Cerebellar nuclear complex (tissue), 1 donor: ENCODE results near the gene METTL14.

Experiments
- DNase-seq, 2 experiments: peaks; one replicate each; lab custom pipeline; 2025; lab: John Stamatoyannopoulos, UW

Gene METTL14

GRCh38 chr4:118734491-118735205 lies 49.5 kb downstream of the METTL14 start:
- no peak for DNase-seq

DNA sequence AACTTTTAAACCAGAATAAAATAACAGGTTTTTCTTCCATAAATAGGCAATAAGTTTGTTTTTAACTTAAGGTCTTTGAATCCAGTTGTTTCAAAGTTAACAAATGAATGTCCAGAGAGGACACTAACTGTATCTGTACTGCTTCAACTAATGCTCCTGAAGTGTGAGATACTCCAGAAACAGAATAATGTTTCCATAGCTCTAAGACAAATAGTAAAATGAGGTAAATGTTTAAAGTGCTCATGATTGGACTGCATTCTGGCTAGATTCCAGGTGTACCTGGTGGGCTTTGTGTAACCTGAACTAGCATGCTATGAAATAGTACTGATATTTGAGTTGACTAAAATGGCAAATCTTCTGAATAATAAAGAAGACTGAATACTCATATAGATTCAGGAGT lies 51.7 kb downstream of the METTL14 start:
- no peak for DNase-seq

DNA sequence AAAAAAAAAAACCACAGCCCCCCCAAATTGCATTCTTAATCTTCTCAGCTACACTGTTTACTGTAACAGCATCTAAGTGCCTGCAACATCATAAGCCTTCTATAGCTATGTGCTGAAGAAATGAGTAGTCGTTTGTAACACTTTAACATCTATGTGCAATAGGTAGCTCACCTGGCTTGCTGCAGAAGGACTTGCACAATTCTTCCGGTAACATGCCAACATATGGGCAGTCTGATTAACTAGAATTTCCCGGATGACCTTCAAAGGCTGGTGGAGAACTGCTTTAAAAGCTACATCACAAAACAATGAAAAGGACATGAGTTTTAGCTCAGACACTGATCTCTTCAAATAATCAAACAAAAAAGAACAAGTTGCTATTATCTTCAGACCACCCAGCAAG lies 52.9 kb downstream of the METTL14 start:
- DNase-seq, result no peak

DNA sequence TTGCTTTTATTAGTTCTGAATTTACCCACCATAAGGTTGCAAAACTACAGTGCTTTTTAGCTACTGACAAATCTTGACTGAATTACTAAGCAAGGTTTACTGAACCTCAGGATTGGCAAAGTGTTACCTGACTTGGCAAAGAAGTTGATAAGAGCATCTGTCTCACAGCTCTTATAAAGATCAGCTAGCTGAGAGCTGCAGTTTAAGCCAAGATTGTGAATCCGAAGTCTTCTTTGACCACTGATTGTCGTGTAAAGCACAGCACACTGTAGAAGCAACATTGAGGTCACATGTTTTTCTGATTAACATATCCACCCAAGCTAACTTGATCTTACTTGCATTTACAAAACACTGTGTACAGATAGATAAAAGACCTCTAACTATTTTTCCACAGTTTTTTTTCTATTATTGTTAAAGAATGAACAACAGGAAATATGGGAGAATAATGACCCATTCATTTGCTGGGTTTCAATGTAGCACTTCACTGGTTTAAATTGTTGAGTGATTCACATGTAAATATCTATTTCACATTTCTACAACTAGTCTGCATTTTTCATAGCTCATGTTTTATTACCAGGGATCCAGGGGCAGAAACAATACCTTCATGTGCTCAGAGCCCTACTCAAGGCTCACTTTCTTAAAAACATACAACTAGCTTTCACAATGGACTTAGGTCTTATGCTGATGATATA lies 54.0 kb downstream of the METTL14 start:
- no peak for DNase-seq

- no peak for DNase-seq
These were observed 55.7 kb downstream of the METTL14 start for GRCh38 chr4:118740869-118741268.

DNA sequence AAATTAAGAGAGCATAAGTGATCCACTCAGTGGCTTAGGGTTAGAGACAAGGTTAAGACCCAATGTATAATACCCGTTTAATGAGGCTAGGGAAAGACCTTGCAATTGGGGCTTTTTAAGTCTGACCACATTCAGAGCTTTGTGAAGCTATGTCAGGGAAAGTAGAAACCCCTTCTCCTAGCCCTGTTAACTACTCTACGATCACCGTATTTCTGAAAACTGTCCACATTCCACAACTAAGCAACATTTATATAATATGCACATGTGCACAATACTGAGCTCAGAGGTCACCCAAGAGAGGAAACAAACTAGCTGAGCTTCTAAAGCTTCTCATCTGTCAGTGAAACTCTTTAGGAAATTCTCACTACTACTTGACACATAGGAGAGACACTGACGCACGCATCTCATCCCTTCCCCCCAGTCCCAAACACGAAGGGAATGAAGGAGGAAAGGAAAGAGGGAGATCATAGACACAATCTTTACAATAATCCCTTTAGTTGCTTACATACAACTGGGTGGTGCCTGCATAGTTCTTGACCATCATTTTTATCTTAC lies 56.2 kb downstream of the METTL14 start:
- DNase-seq, result no peak

DNA sequence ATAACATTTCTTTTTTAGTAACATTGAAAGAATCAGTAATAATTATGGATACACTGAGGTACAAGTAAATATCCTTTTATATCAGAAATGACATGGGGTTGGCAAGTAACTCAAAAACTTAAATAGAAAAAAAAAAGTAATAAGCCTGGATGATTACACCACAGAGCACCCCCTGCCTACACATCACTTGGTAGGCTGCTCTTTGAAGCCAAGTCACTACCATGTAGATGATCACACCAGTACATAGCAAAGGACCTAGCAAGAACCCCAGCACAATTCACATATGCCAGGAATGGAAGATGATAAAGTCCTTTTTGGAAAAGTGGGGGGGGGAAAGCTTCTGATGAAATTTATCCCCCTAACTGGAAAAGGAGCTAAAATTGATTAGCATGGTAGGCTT lies 56.9 kb downstream of the METTL14 start:
- no peak for DNase-seq

DNA sequence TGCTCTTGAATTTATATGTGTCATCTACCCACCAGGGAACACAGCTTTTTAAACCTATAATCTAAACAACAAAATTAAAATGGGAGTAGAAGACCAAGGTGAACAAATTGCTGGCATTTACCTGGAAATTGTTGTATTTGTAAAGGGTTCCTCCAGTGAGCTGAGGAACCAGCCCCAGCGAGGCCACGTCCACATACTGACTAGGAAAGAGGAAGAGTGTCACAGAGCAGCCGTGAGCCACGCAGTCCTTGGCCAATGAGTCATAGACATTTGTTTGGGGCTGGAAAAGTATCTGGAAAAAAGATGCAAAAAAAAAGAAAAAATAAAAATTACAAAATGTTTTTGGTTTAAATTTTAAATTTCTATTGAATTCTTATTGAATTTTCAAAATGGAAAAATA lies 58.7 kb downstream of the METTL14 start:
- DNase-seq, result no peak

- DNase-seq, result no peak
These were observed 60.2 kb downstream of the METTL14 start for GRCh38 chr4:118745357-118745756.

DNA sequence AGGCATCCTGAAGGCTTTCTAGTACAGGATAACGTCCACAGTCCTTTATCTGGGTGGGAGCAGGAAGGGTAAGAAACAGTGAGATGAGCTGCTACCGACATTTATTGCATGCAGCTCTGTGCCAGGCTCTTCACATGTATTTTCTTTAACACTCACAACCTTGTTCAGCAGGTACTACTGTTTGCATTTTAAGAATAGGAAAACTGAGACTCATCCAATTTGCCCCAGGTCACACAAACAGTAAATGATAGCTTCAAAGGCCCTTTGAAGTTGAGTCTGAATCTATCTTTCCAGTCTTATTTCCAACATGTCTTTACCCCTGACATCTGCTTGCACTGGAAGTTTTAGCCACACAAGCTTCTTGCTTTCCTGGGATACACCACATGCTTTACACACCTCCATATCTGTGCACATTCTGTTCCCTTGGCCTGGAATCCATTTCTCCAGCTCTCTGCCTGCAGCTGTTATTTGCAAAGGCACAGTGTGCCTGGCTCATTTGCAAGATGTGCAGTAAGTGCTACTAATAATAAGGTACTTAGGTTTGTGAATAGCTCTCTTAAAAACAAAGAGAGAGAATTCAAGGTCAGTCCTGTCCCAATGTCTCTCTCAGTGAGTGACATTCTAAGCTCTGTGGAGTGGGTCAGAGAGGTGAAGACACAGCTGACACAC lies 61.2 kb downstream of the METTL14 start:
- DNase-seq, result no peak

DNA sequence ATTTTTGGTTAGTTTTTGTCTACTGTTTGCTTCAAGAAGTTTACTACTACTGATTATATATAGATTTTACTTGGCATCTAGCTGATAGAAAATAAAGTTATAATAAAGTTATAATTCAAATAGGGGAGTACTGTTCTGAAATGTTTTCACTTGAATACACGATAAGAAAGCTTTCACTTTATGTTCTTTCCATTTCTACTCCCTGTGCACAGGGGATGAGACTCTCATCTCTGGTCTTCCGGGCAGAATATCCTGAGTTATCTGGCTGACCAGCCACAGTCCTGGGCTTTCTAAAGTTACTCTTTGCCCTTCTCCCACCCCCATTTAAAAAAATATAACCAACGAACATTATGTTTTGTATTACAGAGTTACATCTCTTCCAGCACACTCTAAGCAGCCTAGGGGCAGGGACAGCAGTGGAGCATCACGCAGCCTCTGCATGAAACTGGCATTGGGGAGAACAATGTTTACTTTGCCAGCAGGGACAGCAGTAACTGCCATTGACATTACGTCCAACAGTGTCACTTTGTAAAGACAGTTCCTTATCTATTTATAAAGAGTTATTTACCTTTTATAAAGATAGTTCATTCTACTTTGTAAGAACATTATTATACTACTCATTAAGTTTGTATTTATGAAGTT lies 64.3 kb downstream of the METTL14 start:
- no peak for DNase-seq

- DNase-seq, result no peak
These were observed 66.6 kb downstream of the METTL14 start for GRCh38 chr4:118751629-118752323.

GRCh38 chr4:118752551-118752950 lies 67.4 kb downstream of the METTL14 start:
- no peak for DNase-seq

DNA sequence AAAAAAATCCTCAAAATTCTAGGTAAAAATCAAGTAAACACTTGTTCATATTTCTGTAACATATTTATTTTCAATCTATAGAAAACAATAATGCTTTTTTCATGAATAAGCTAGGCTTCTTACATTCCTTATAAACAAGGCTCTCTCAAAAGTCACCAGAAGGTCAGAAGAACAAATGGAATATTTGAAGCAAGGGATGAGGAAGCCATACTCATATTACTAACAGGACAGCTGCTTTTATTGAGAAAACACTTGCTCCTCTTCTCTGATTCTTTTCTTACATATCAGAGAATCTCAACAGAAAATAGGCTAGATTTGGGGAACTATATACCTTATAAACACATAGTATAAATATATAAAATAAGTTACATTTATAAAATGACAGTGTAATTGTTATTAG lies 67.9 kb downstream of the METTL14 start:
- no peak for DNase-seq

- no peak for DNase-seq
These were observed 68.5 kb downstream of the METTL14 start for GRCh38 chr4:118753685-118754084.

GRCh38 chr4:118754890-118755289 lies 69.7 kb downstream of the METTL14 start:
- DNase-seq, result no peak

DNA sequence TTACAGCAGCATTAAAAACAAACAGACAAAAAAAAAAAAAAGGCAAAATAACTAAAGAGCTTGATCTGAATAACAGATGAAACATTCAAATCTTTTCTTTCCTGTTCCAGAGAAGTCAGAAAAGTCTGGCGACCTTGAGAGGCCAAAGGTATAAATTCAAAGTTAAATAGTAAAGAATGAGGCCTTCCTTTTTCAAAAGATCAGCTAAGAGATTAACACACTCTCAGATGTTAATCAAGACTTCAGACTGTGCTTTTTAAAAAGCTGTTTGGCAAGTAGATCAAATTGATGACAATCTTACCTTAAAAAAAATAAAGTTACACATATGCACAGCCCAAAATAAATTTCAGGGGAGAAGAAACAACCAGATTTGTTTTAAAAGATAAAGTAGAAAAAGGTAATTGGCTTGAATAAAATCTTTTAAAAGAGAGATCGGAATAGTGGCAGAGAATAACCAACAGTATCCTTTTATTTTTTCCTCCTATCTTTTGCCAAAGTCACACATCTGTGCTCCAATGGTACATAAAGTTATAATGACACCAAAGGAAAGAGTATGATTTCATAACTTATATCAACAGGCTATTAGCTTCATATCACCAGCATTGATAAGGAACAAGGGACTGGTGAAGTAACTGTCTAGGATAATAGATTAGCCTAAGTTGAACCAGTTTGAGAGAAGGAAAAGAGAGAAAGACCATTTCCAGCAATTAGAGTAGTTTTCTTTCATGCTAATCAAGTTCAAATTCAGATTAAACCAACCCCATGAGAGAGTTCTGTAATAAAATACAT lies 70.4 kb downstream of the METTL14 start:
- no peak for DNase-seq

DNA sequence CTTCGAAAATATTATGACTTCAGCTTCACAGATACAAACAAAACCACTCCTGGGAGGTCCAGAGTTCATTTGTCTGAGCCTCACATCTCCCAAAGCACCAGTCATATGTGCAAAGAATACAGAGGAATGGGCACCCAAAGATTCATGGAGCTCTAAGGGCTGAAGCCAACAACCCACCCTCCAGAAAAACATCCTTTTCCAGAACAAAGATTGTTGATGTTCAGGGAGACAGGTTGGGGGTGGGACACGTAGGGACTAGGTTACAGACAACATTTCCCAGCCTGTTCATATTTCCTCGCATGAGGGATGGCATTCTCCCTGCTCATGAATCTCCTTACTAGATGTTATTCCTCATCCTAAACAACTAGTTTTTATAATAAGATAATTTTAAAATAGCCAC lies 71.2 kb downstream of the METTL14 start:
- no peak for DNase-seq

DNA sequence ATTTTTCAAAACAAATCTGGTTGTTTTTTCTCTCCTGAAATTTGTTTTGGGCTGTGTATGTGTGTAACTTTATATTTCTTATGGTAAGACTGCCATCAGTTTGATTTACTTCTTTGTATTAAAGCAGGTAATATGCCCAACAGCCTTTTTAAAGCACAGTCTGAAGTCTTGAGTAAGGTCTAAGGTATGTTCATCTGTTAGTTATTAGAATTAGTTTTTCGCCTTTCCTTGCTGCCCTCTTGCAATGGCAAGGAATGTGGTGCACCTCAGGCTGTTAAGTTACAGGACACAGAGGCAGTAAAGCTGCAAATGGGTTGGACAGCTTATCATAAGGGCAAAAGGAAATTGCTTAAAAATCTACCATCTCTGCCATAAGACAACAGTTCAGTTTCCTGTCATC lies 71.8 kb downstream of the METTL14 start:
- DNase-seq, result no peak

GRCh38 chr4:118757761-118758251 lies 72.6 kb downstream of the METTL14 start:
- no peak for DNase-seq

- no peak for DNase-seq
These were observed 73.1 kb downstream of the METTL14 start for GRCh38 chr4:118758293-118758692.
